Hepatic stellate cell (primary cell): ENCODE results near the gene TYROBP.
"Not testable (repeated sequence)": the region's sequence is repeated elsewhere in the genome, so short reads cannot be mapped to it uniquely, and the experiment has no call there.

Source experiments
- DNase-seq: peaks from one replicate; pipeline ENCODE4 v3.0.0; 2011; ENCODE audit warnings: low spot score

Gene TYROBP

DNA sequence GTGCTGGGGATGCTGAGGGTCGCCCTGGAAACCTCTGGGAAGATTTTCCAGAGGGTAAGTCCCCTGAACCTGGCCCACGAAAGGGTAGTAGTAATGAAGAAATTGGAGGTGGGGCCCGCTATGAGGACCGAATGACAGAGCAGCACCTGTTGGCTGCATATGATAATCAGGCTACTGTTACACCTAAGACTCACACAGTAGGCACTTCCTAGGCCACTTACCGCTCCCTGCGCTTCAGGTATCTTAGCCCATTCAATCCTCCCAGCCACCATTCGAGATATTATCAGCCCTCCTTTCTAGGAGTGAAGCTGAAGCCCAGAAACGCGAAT lies 23.7 kb upstream of the TYROBP start:
- DNase-seq, result no peak

DNA sequence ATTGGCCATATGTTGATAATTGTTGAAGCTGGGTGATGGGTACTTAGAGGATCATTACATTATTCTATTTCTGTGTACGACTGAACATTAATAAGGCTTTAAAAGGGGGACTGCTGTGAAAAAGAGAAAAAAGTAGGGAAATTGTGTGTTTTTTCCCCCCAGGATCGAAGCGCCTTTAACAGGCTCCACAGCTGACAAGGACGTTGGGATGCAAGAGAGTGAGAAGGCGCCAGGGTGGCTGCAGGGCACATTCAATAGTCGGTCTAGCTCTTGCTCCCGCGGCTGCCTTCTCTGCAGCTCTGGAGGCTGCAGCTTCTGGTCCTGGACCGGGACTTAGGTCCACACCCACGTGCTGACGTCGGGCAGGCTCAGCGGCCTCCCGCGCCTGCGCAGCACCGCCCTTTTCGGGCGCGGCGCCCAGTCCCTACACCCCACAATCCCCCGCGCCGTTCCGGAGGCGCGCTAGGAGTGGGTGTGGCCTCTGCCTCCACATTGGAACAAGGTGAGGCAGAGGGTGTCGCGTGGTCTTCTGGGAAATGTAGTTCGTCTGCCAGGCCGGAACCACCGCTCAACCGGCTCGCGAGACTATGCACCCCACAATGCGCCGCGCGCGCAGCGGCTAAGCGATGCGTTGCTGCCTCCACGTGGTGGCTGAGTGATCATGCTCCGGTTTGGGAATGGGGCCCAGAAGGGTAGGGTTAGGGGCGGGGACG lies 23.2 kb upstream of the TYROBP start:
- DNase-seq, result peak; percentile 99

DNA sequence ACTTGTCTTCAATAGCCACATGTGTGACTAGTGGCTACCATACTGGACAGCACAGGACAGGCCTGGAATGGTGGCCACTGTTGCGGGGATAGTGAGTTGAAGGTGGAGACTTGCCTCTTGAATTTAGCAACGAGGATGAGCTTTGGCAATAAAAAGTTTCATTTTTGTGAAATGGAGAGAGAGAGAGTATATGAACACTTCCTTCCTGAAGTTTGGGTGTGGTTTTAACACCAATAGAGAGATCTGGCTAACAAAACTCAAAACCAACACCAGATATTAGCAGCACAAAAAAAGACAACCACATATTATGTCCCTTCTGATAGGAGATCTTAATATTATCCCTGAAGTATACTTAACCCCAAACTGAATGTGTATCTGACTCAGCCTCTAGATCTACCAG lies 21.8 kb upstream of the TYROBP start:
- DNase-seq, result no peak

DNA sequence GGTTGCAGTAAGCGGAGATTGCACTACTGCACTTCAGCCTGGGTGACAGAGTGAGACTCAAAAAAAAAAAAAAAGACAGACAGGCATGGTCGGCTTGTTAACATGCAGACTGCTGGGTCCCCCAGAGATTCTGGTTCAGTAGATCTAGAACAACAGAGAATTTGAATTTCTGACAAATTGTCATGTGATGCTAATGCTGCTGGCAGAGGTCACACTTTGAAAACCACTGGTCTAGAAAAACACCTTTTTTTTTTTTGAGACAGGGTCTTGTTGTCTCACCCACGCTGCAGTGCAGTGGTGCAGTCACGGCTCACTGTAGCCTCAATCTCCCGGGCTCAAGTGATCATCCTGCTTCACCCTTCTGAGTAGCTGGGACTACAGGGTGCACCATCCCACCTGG lies 20.4 kb upstream of the TYROBP start:
- no peak for DNase-seq

DNA sequence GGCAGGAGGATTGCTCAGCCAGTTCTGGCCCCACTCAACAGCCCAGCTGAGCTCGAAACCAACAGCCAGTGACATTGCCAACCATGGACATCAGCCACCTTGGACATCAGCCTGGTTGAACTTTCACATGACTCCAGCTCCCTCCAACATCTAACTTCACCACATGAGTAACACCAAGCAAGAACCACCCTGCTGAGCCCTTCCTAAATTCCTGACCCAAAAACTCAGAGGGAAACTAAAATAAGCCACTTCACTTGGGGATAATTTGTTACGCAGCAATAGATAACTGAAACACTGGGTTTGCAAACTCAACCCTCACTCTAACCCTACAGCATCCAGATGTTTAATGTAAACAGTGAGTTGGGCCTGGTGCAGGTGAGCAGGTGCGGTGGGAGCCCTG lies 17.4 kb upstream of the TYROBP start:
- no peak for DNase-seq

DNA sequence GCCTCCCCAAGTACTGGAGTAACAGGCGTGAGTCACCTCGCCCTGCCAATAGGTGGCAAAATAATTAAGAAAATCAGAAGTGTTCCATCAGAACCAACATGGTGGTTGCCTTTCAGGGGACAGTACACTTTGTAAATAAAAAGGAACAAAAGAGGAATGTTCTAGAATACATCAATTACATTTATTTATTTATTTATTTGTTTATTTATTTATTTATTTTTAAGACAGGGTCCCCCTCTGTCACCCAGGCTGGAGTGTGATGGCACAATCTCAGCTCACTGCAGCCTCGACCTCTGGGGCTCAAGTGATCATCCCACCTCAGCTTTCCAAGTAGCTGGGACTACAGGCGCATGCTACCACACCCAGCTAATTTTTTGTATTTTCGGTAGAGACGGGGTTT lies 12.9 kb upstream of the TYROBP start:
- DNase-seq, result no peak

DNA sequence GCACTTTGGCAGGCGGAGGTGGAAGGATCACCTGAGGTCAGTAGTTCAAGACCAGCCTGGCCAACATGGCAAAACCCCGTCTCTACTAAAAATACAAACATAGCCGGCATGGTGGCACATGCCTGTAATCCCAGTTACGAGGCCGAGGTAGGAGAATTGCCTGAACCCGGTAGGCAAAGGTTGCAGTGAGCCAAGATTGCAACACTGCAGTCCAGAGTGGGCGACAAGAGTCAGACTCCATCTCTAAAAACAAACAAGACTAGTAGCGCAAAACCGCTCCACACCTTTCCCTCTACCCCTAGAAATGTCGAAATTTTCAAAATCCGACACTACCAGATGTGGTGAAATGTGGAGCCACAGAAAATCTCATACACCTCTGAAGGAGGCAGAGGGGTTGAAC lies 11.2 kb upstream of the TYROBP start:
- no peak for DNase-seq

DNA sequence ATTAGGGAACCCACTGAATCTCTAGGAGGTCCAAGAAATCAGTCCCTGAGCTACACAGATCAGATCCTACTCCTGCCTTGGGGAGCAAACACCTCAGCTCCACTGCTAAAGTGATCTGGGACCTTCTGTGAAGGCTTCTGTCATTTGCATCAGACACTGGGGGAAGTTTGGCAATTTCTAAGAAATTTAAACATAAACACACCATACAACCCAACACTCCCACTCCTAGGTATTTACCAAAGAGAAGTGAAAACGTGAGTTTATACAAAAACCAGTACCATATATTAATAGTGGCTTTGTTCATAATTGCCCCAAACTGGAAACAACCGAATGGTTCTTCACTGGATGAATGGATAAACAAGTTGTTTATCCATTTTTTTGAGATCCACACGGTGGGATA lies 7.3 kb upstream of the TYROBP start:
- DNase-seq, result no peak

DNA sequence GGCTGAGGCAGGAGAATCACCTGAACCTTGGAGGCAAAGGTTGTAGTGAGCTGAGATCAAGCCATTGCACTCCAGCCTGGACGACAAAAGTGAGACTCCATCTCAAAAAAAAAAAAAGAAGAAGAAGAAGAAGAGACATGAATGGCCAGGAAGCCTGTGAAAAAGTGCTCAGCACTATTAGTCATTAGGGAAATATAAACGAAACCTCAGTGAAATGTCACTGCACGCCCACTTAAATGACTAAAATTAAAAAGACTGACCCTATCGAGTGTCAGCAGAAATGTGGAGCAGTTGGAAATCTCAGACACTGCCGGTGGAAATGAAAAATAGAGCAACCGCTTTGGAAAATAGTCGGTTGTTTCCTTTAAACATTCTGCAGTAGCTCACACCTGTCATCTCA lies 5.5 kb upstream of the TYROBP start:
- no peak for DNase-seq

DNA sequence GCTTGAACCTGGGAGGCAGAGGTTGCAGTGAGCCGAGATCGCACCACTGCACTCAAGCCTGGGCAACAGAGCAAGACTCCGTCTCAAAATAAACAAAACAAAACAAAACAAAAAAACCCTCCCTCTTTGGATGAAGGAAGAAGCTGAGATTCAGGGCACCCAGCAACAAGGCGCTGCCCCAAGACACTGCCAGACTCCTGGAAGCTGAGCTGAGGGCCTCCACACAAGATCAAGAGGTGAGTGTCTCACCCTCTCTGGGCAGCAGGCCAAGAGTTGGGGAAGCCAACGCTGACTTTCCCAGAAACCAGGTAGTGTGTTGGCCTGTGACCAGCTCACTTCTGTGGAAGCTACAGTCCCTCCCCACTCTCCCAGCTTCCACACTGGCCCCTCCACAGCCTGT lies 3.7 kb upstream of the TYROBP start:
- no peak for DNase-seq

DNA sequence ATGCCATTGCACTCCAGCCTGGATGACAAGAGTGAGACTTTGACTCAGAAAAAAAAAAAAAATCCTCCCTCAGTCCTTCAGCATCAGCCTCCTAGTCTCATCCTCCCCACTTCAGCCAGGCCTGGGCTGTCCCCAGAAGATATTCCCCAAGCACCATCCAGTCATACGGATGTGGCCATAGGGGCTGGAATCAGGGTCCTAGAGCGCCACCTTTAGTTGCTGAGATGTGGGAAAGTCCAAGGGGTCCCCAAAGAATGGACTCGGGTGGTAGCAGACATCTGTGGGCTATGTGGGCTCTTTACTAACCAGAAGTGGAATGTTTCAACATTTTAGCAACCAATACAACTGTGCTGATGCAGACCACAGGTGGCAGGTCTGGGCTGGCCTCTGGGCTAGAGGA lies 3.1 kb upstream of the TYROBP start:
- DNase-seq, result no peak

DNA sequence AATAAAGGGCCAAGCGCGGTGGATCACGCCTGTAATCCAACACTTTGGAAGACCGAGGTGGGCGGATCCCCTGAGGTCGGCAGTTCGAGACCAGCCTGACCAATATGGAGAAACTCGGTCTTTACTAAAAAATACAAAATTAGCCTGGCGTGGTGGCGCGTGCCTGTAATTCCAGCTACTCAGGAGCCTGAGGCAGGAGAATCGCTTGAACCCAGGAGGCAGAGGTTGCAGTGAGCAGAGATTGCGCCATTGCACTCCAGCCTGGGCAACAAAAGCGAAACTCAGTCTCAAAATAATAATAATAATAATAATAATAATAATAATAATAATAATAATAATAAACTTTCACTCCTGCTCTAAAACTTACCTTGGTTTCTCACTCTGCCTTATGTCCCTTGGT lies 2.3 kb upstream of the TYROBP start:
- not testable (repeated sequence) for DNase-seq

DNA sequence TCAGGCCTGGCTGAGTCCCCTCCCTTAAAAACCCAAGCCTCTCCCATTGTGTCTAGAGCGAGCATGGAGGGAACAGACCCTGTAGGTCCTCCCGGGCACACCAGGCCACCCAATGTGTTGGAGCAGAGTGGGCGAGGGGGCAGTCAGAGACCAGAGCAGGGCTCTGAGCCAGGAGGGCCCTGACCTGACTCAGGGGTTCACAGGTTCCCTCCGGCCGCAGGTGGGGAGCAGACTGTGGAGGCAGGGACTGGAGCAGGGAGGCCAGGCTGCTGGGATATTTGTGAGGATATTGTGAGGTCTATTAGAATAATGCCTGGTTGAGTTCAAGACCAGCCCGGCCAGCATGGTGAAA lies 1.6 kb upstream of the TYROBP start:
- no peak for DNase-seq

DNA sequence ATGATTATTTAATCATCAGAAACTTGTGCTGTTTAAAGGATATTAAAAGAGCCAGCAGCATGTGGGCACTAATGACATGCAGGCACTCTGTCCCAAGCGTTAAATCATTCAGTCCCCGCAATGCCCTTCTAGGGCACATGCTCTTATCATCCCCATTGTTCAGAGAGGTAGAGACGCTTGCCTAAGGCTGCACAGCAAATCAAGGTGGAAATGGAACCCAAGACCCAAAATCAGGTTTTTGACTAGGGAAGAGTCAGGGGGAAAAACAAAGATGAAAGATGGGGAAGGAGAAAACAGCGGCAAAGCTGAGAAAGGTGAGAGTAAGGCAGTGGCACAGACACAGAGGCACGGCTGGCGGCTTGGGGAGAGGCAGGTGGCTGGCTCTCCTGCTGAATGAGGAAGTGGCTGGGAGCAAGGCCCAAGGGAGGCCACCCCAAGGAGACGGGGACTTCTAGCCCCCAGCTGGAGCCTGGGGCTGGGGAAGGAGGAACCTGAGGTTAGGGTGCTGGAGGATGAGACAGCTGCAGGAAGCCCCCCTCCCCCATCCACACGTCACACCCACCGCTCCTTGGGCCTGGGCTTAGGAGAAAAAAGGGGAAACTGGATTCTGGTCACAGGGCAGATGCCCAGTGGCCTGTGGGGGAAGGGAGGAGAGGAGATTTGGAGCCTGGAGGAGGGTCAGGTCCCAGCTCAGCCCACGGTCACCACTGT lies 1.0 kb upstream of the TYROBP start:
- no peak for DNase-seq

DNA sequence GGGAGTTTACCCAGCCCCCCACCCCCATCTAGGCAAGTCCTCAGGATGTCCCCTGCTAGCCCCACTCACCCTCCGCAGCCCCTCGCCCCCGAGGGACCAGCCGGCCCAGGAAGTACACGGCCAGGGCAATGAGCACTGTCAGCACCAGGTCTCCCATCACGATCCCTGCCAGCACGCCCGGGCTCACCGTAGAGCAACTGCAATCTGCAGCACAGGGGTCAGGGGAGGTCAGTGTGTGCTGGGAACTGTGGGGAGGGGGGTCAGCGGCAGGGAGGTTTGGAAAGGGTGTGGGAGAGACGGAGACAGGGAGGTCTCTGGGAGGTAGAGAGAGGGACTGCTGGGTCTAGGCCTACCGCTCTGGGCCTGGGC lies 734 bp downstream of the TYROBP start:
- no peak for DNase-seq

DNA sequence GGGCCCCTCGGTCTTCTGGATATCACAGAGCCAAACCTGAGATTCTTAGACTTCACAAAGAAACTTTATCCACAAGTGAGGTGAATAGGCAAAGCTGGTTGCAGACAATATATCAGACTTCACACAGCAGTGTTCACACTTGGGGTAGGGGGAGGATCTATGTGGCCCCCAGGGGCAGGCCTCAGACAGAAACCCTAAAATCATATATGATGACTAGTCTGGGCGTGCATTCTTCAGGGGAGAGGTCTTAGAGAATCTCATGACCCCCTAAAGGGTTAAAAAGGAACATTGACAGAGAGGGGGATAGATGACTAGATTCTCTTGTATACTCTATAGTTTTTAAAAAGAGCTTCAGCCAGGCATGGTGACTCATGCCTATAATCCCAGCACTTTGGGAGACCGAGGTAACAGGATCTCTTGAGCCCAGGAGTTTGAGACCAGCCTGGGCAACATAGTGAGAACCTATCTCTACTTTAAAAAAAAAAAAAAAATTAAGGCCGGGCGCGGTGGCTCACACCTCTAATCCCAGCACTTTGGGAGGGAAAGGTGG lies 2.8 kb downstream of the TYROBP start:
- DNase-seq, result no peak

DNA sequence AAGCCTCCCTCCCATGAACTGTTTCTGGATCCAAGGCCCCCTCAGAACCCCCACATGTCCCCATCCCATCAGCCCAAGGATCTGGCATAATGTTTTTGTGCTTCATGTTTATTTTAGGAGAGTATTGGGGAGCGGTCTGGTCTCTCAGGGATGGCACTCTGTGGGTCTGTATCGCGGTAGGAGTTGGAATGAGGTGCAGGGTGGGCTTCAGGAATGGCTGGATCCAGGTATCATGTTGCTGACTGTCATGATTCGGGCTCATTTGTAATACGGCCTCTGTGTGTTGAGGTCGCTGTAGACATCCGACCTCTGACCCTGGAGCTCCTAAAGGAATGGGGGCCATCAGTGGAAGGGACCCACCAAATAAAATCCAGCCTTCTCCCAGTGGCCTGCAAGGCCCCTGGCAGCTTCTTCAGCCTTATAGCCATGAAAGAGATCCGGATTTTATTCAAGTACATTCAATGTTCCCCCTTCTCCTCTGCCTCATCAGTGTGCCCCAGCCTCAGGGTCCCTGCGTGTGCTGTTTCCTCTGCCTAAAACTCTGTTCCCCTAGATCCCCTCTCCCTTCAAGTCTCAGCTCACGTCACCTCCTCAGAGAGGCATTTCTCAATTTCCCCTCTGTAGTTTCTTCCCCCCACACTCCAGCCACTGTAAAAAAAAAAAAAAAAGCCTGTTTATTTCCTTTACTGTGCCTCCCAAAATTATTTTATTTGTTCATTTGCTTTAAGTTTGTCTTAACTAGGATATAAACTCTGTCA lies 3.6 kb downstream of the TYROBP start:
- no peak for DNase-seq

DNA sequence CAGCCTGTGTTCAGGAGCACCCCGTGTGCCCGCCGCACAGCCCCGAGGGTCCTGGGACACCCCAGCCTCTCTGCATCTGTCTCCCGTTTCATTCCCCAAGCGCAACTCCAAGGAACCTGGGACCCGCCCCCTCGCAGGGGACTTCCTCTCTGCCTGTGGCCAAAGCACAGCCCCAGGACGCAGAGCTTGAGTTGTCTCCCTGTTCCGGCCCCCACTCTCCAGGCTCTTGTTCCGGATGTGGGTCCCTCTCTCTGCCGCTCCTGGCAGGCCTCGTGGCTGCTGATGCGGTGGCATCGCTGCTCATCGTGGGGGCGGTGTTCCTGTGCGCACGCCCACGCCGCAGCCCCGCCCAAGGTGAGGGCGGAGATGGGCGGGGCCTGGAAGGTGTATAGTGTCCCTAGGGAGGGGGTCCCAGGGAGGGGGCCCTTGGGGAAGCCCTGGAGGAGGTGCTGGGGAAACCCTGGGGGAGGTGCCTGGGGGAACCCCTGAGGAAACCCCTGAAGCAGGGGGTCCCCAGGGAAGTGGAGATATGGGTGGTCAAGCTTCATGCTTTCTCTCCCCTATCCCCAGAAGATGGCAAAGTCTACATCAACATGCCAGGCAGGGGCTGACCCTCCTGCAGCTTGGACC lies 4.4 kb downstream of the TYROBP start:
- DNase-seq, result peak; percentile 79

DNA sequence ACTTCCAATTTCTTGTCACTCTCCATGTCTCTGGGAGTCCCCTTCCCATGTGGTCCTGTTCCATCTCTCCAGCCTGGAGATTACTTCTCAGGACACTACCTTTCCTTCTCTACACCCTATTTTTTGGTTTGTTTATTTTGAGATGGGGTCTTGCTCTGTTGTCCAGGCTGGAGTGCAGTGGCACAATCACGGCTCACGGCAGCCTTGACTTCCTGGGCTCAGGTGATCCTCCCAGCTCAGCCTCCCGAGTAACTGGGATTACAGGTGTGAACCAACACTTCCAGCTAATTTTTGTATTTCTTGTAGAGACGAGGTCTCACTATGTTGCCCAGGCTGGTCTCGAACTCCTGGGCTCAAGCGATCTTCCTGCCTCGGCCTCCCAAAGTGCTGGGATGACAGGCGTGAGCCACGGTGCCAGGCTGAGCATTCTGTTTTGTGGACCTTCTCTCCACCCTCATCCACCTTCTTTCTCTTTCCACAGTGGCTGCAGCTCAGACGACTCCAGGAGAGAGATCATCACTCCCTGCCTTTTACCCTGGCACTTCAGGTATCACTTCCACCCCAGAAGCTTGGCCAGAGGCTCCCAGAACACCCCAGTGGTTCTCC lies 5.1 kb downstream of the TYROBP start:
- no peak for DNase-seq

DNA sequence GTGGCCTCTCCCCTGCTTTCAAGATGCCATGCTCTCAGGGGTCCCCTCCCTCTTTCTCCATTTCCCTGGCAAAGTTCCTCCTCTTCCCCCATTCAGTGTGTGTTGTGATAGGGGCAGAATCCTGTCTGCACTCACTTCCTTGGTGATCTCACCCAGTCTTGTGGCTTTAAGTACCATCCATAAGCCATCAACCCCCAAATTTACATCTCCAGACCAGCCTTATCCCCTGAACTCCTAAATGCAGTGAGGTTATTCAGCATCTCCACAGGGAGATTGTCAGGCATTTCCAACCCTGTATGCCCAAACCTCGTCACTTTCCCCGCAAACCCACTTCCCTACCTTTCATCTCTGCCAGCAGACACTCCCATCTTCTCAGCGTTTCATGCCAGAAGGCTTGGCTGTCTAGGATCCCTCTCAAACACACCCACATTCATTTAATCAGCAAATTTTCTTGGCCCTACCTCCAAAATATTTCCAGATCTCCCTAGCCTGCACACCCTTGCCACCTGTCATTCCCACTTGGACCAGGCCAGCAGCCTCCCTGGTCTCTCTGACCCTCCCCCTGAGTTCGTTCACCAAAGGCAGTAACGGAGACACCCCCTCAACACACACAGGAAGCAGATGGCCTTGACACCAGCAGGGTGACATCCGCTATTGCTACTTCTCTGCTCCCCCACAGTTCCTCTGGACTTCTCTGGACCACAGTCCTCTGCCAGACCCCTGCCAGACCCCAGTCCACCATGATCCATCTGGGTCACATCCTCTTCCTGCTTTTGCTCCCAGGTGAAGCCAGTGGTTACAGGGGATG lies 6.0 kb downstream of the TYROBP start, which contains the start of gene HCST:
Gene HCST (plus strand): TSS at position 676 of the 808 bp plus-strand sequence. CDS start 65 bp downstream, at position 741.
- DNase-seq, result no peak

DNA sequence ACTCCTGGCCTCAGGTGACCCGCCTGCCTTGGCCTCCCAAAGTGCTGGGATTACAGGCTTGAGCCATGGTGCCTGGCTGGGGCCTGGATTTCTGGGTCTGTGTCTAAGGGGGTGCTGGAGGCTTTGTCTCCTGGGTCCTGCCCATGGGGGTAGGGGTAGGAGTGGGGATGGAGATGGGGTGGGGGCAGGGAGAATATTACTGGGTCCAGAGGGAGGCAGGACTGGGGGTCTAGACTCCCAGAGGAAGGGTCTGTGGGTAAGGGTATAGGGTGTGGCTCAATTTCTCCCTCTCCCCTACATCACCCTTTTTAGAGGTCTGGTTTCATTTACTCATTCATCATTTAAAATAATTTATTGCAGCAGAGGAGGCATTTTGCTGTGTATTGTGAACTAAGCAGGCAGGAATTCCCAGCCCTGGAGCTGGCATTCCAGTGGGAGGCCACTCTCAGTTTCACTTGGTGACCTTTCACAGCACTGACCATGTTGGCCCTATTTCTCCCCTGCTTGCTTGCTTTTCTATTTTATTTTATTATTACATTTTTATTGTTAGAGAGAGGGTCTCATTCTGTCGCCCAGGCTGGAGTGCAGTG lies 6.9 kb downstream of the TYROBP start:
- peak; percentile 84 for DNase-seq
